HepG2 (cell line): ENCODE measurements around the gene SLC48A1. TPM values are rescaled to one million over a fixed set of nuclear protein-coding genes. Genes with fewer than 3 reads are reported as not detected.

Experiments used
- GTF2F1 ChIP-seq: fragments of 150-350 bp; IDR thresholded peaks from 2 replicates; pipeline ENCODE4 v1.6.1; 2014; ENCODE audit warnings: low read length
- MAFG ChIP-seq: sonication (generic); formaldehyde crosslinking; IDR thresholded peaks from 2 replicates; pipeline ENCODE4 v1.5.1; 2020; ENCODE audit warnings: mild to moderate bottlenecking, missing genetic modification reagents
- NFKB2 ChIP-seq: sonication (generic); formaldehyde crosslinking; IDR thresholded peaks from 2 replicates; pipeline ENCODE4 v1.4.0; 2020; ENCODE audit warnings: missing genetic modification reagents, borderline replicate concordance
- STAG1 ChIP-seq: sonication (generic); formaldehyde crosslinking; IDR thresholded peaks from 2 replicates; pipeline ENCODE4 v1.4.0; 2020; ENCODE audit warnings: missing genetic modification reagents
- ZNF296 ChIP-seq: sonication (generic); formaldehyde crosslinking; conservative IDR thresholded peaks from 2 replicates; pipeline ENCODE4 v1.5.0; 2020; ENCODE audit warnings: mild to moderate bottlenecking, missing genetic modification reagents
- ZNF703 ChIP-seq: sonication (generic); formaldehyde crosslinking; IDR thresholded peaks from 2 replicates; pipeline ENCODE4 v1.5.1; 2020; ENCODE audit warnings: missing genetic modification reagents, mild to moderate bottlenecking, moderate library complexity, borderline replicate concordance
- polyA plus RNA-seq, 8 experiments: library from polyadenylated mRNA; depleted of rRNA in 3 of 8; stranded (reverse) in 7 of 8; unstranded in 1 of 8; fragments of >200 nt; fragmentation: Illumina TruSeq in 4 of 8; extraction: Trizol in 4 of 8; gene quantifications; 2 replicates each; pipeline versions ENCODE4 v1.2.1 to v1.2.3, GENCODE V29; 2011 to 2016; ENCODE audit warnings: low read depth in 4 of 8, missing spikeins in 1 of 8, mixed read lengths in 1 of 8; ENCODE audit not compliant: insufficient read depth in 1 of 8
- total RNA-seq, 5 experiments: library from RNA; depleted of rRNA; stranded (reverse); fragments of >200 nt; fragmentation: Illumina TruSeq; extraction: Trizol; gene quantifications; 2 replicates each; pipeline ENCODE4 v1.2.3, GENCODE V29; 2016; ENCODE audit warnings: low read depth in 1 of 5
- TF ChIP-seq, protein P1 (sequence below): IDR thresholded peaks from 2 replicates; pipeline ENCODE4 v1.6.1; 2012; ENCODE audit warnings: low read length, improper control_type of control experiment
- TF ChIP-seq, protein P2 (sequence below): sonication (generic); formaldehyde crosslinking; IDR thresholded peaks from 2 replicates; pipeline ENCODE4 v1.4.0; 2020; ENCODE audit warnings: mild to moderate bottlenecking, missing genetic modification reagents
- TF ChIP-seq, protein P3 (sequence below): sonication (generic); formaldehyde crosslinking; IDR thresholded peaks from 2 replicates; pipeline ENCODE4 v1.5.1; 2020; ENCODE audit warnings: missing genetic modification reagents, mild to moderate bottlenecking, borderline replicate concordance
- TF ChIP-seq, protein P4 (sequence below): sonication (generic); formaldehyde crosslinking; IDR thresholded peaks from 2 replicates; pipeline ENCODE4 v1.4.0; 2020; ENCODE audit warnings: mild to moderate bottlenecking, missing genetic modification reagents
- TF ChIP-seq, protein P5 (sequence below): sonication (generic); formaldehyde crosslinking; IDR thresholded peaks from 2 replicates; pipeline ENCODE4 v1.5.1; 2020; ENCODE audit warnings: mild to moderate bottlenecking, missing genetic modification reagents, moderate library complexity
- TF ChIP-seq, protein P6 (sequence below), 2 experiments: fragments of 450-650 bp in 1 of 2; sonication (generic) in 1 of 2; formaldehyde crosslinking; IDR thresholded peaks; 2 replicates each; pipeline versions ENCODE4 v1.5.0 to v1.8.0; 2020 to 2022; ENCODE audit warnings: mild to moderate bottlenecking in 1 of 2, missing genetic modification reagents in 1 of 2

The SLC48A1 gene
- total and polyA plus RNA-seq, 2 of the 13 experiments (the other 11 are each of a cell fraction or from before 2014, with no cell fraction given): 2.2 to 3.7 TPM

DNA sequence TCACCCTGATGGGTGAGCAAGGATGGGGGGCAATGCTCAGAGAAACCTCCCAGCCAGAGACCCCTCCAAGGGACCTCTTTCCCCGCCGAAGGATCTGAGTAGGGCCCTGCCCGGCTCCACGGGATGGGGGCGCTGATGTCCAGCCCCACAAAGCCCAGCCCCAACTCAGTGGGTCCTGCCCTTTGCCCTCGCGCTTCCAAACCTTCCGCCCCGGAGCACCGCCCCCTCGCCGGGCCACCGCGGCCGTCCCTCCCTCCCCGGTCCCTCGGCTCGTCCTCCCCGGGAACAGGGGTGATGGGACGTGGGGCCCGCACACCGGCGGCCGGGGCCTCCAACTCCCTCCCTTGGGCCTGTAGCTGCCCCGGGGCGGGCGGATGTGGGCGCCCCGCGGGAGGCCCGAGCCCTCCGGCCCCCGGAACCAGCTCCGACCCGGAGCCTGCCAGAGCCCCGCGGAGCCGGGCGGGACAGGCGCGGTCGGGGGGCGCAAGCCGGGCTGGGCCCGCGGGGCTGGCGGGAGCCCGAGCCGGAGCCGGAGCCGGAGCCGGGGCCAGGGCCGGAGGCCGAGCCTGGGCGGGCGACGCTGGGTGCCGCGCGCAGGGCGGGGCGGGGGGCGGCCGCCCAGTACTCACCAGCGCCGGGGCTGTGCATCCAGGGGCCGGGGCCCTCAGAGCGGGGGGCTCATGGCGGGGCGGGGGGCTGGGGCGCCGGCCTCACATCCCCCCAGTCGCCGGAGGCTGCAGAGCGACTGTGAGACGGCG, 46.3 kb downstream of the SLC48A1 start (continued):
- TF ChIP-seq, protein P1, sequence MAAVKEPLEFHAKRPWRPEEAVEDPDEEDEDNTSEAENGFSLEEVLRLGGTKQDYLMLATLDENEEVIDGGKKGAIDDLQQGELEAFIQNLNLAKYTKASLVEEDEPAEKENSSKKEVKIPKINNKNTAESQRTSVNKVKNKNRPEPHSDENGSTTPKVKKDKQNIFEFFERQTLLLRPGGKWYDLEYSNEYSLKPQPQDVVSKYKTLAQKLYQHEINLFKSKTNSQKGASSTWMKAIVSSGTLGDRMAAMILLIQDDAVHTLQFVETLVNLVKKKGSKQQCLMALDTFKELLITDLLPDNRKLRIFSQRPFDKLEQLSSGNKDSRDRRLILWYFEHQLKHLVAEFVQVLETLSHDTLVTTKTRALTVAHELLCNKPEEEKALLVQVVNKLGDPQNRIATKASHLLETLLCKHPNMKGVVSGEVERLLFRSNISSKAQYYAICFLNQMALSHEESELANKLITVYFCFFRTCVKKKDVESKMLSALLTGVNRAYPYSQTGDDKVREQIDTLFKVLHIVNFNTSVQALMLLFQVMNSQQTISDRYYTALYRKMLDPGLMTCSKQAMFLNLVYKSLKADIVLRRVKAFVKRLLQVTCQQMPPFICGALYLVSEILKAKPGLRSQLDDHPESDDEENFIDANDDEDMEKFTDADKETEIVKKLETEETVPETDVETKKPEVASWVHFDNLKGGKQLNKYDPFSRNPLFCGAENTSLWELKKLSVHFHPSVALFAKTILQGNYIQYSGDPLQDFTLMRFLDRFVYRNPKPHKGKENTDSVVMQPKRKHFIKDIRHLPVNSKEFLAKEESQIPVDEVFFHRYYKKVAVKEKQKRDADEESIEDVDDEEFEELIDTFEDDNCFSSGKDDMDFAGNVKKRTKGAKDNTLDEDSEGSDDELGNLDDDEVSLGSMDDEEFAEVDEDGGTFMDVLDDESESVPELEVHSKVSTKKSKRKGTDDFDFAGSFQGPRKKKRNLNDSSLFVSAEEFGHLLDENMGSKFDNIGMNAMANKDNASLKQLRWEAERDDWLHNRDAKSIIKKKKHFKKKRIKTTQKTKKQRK: no peak
- TF ChIP-seq, protein P2, sequence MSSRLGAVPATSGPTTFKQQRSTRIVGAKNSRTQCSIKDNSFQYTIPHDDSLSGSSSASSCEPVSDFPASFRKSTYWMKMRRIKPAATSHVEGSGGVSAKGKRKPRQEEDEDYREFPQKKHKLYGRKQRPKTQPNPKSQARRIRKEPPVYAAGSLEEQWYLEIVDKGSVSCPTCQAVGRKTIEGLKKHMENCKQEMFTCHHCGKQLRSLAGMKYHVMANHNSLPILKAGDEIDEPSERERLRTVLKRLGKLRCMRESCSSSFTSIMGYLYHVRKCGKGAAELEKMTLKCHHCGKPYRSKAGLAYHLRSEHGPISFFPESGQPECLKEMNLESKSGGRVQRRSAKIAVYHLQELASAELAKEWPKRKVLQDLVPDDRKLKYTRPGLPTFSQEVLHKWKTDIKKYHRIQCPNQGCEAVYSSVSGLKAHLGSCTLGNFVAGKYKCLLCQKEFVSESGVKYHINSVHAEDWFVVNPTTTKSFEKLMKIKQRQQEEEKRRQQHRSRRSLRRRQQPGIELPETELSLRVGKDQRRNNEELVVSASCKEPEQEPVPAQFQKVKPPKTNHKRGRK: no peak
- TF ChIP-seq, protein P3, sequence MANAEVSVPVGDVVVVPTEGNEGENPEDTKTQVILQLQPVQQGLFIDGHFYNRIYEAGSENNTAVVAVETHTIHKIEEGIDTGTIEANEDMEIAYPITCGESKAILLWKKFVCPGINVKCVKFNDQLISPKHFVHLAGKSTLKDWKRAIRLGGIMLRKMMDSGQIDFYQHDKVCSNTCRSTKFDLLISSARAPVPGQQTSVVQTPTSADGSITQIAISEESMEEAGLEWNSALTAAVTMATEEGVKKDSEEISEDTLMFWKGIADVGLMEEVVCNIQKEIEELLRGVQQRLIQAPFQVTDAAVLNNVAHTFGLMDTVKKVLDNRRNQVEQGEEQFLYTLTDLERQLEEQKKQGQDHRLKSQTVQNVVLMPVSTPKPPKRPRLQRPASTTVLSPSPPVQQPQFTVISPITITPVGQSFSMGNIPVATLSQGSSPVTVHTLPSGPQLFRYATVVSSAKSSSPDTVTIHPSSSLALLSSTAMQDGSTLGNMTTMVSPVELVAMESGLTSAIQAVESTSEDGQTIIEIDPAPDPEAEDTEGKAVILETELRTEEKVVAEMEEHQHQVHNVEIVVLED (CRISPR knock-in tag): no peak
- TF ChIP-seq, protein P4, sequence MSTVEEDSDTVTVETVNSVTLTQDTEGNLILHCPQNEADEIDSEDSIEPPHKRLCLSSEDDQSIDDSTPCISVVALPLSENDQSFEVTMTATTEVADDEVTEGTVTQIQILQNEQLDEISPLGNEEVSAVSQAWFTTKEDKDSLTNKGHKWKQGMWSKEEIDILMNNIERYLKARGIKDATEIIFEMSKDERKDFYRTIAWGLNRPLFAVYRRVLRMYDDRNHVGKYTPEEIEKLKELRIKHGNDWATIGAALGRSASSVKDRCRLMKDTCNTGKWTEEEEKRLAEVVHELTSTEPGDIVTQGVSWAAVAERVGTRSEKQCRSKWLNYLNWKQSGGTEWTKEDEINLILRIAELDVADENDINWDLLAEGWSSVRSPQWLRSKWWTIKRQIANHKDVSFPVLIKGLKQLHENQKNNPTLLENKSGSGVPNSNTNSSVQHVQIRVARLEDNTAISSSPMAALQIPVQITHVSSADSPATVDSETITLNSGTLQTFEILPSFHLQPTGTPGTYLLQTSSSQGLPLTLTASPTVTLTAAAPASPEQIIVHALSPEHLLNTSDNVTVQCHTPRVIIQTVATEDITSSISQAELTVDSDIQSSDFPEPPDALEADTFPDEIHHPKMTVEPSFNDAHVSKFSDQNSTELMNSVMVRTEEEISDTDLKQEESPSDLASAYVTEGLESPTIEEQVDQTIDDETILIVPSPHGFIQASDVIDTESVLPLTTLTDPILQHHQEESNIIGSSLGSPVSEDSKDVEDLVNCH (CRISPR knock-in tag): no peak
- TF ChIP-seq NFKB2 (no peak), ZNF703 (CRISPR knock-in tag) (no peak), ZNF296 (CRISPR knock-in tag) (no peak), GTF2F1 (no peak), STAG1 (peak; percentile 33), MAFG (CRISPR knock-in tag) (no peak)
- TF ChIP-seq, protein P5, sequence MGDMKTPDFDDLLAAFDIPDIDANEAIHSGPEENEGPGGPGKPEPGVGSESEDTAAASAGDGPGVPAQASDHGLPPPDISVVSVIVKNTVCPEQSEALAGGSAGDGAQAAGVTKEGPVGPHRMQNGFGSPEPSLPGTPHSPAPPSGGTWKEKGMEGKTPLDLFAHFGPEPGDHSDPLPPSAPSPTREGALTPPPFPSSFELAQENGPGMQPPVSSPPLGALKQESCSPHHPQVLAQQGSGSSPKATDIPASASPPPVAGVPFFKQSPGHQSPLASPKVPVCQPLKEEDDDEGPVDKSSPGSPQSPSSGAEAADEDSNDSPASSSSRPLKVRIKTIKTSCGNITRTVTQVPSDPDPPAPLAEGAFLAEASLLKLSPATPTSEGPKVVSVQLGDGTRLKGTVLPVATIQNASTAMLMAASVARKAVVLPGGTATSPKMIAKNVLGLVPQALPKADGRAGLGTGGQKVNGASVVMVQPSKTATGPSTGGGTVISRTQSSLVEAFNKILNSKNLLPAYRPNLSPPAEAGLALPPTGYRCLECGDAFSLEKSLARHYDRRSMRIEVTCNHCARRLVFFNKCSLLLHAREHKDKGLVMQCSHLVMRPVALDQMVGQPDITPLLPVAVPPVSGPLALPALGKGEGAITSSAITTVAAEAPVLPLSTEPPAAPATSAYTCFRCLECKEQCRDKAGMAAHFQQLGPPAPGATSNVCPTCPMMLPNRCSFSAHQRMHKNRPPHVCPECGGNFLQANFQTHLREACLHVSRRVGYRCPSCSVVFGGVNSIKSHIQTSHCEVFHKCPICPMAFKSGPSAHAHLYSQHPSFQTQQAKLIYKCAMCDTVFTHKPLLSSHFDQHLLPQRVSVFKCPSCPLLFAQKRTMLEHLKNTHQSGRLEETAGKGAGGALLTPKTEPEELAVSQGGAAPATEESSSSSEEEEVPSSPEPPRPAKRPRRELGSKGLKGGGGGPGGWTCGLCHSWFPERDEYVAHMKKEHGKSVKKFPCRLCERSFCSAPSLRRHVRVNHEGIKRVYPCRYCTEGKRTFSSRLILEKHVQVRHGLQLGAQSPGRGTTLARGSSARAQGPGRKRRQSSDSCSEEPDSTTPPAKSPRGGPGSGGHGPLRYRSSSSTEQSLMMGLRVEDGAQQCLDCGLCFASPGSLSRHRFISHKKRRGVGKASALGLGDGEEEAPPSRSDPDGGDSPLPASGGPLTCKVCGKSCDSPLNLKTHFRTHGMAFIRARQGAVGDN: peak; percentile 66
- TF ChIP-seq, protein P6, sequence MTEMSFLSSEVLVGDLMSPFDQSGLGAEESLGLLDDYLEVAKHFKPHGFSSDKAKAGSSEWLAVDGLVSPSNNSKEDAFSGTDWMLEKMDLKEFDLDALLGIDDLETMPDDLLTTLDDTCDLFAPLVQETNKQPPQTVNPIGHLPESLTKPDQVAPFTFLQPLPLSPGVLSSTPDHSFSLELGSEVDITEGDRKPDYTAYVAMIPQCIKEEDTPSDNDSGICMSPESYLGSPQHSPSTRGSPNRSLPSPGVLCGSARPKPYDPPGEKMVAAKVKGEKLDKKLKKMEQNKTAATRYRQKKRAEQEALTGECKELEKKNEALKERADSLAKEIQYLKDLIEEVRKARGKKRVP (CRISPR knock-in tag; IDR thresholded peaks at IDR 0.05): no peak
